K562 treated with DMSO at 1 percent for 12 hours (cell line): ENCODE measurements around the gene SETD2. TPM values are rescaled to one million over a fixed set of nuclear protein-coding genes. Genes with fewer than 3 reads are reported as not detected.

Experiments
- total RNA-seq: library from RNA; unstranded; fragments of 300-600 nt; gene quantifications from 2 replicates; pipeline ENCODE4 v1.2.3, GENCODE V29; 2022; ENCODE audit not compliant: insufficient read depth

The SETD2 gene, protein sequence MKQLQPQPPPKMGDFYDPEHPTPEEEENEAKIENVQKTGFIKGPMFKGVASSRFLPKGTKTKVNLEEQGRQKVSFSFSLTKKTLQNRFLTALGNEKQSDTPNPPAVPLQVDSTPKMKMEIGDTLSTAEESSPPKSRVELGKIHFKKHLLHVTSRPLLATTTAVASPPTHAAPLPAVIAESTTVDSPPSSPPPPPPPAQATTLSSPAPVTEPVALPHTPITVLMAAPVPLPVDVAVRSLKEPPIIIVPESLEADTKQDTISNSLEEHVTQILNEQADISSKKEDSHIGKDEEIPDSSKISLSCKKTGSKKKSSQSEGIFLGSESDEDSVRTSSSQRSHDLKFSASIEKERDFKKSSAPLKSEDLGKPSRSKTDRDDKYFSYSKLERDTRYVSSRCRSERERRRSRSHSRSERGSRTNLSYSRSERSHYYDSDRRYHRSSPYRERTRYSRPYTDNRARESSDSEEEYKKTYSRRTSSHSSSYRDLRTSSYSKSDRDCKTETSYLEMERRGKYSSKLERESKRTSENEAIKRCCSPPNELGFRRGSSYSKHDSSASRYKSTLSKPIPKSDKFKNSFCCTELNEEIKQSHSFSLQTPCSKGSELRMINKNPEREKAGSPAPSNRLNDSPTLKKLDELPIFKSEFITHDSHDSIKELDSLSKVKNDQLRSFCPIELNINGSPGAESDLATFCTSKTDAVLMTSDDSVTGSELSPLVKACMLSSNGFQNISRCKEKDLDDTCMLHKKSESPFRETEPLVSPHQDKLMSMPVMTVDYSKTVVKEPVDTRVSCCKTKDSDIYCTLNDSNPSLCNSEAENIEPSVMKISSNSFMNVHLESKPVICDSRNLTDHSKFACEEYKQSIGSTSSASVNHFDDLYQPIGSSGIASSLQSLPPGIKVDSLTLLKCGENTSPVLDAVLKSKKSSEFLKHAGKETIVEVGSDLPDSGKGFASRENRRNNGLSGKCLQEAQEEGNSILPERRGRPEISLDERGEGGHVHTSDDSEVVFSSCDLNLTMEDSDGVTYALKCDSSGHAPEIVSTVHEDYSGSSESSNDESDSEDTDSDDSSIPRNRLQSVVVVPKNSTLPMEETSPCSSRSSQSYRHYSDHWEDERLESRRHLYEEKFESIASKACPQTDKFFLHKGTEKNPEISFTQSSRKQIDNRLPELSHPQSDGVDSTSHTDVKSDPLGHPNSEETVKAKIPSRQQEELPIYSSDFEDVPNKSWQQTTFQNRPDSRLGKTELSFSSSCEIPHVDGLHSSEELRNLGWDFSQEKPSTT (N-terminal part only)
- 5.3 and 30.9 TPM in 2 replicates for total RNA-seq

DNA sequence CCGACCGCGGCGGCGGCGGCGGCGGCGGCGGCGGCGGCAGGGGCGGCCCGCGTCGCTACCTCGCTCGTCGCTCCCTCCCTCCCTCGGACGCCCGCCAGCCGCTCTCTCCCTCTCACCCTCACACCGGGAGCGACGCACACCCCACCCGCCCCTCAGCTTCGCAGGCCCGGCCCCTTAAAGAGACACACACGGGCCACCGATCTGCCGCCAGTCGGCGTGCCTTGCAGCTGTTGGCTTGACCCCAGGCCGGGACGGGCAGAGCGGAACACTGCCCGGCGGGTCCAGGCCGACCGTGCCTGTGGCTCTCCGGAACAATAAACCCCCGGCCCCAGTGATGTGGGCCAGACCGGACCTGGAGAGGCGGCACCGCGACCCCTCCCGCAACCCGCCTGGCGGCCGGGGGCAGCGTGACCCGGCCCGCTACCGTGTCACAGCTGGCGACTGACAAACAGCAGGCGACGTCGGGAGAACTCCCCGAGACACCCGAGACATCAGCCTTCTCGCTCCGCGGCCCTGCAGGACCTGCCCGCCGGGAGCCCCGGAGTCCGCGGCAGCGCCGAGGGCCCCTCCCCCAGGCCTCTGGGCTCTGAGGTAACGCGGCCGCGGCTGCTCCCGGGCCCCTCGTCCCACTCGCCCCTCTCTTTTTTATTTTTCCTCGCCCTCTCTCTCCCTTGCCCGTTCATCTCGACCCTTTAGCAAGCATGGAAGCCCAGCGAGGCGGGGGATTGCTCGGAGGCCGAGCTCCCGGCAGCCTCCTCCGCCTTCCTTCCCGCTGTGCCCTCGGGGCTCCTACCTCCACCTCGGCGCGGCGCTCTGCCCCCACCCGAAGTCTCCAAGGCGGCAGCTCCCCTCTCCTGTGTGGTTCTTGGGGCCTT is at the start of gene SETD2:
Gene SETD2, minus strand, starts transcription at position 107 of the 875 bp plus-strand sequence. CDS start 189 bp downstream, outside the sequence.

GRCh38 chr3:46978985-46979944 is 184.6 kb downstream of the SETD2 start, which contains the start of gene NBEAL2:
TSS of gene NBEAL2 (plus strand) at chr3:46979666. CDS start at chr3:46979862, 196 bp downstream.

GRCh38 chr3:46976326-46977190 is 187.4 kb downstream of the SETD2 start, which contains the start of gene CCDC12:
TSS of gene CCDC12 (minus strand) at chr3:46976745. CDS start at chr3:46976732, 13 bp downstream.

Other genes with a start within 250 kb of the SETD2 start
- 56.1 and 94.7 TPM in 2 replicates for gene CCDC12, start 187.4 kb downstream of the SETD2 start, total RNA-seq
- gene NBEAL2, start 184.4 kb downstream of the SETD2 start, total RNA-seq = 41.1 and 89.8 TPM in 2 replicates
- gene KIF9, start 118.7 kb upstream of the SETD2 start, total RNA-seq = 5.9 and 11.4 TPM in 2 replicates
- 27.7 and 29.6 TPM in 2 replicates for gene KLHL18, start 118.8 kb upstream of the SETD2 start, total RNA-seq
- gene PTPN23, start 216.9 kb upstream of the SETD2 start, total RNA-seq = 13.7 and 46.3 TPM in 2 replicates